NCI-H2196 (cell line): ENCODE data around the gene AGO4.

Experiments used
- DNase-seq: peaks from one replicate; lab custom pipeline; 2025; ENCODE audit not compliant: unreplicated experiment; lab: John Stamatoyannopoulos, UW

The AGO4 gene

GRCh38 chr1:35894183-35894582 lies 86.4 kb downstream of the AGO4 start:
- DNase-seq, result no peak

DNA sequence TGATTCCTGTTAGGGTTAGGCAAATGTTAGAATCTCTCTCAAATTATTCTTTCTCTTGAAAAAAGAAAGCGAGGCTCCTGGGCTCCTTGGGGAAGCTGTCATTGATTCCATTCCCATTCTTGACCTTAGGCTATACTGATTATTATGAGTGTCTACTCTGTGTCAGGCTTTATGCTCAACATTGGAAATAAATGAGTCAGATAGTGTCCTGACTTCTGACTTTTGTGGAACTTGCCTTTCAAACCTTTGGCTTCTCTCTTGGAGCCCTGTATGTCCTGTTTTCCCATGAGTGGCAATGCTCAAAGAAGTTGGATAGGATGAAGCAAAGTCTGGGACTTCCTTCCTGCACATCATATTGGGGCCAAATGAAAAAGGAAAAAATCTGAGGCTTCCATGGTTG lies 86.8 kb downstream of the AGO4 start:
- no peak for DNase-seq

DNA sequence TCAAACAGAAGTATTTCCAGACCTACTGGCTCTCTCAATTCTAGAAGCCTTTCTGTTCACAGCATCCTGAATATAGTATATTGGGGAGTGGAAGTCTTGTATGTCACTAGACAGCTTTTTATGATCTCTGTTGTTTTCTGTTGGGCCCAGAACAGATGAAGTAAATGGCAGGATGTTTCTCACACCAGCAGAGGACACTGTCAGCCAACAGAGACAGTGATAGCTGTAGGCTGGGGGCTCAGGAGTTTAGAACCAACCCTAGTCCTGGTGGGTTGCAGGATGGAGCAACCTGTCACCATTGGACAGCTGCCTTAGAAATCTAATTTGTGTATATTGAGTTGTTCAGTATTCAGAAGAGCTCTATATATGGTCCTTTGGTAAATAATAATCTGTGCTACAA lies 92.1 kb downstream of the AGO4 start:
- no peak for DNase-seq

DNA sequence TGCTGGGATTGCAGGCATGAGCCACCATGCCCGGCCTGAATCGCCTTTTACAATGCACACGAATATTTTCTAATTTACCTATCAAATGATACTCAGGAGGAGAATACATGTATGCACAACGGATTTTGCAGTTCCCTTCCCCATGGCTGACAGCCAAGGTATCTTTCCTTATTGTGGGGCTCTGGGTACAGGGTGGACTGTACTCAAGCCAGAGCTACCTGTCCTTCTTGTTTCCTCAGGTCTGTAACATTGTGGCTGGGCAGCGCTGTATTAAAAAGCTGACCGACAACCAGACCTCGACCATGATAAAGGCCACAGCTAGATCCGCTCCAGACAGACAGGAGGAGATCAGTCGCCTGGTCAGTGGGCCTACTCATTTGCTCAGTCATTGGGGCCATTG lies 93.4 kb downstream of the AGO4 start:
- DNase-seq, result no peak

- DNase-seq, result no peak
Observed at GRCh38 chr1:35902671-35903070, 94.9 kb downstream of the AGO4 start.
